ENCODE results near the gene PLEKHA8.

The PLEKHA8 gene

GRCh38 chr7:30169579-30169978, 141.4 kb downstream of the PLEKHA8 start:
- Histone ChIP-seq H3K9me2 (replicated peaks; ENCODE audit: control insufficient read depth, low read length) (no peaks in the 10 kb centered on the region), H4K20me1 (ENCODE audit: control insufficient read depth, insufficient read depth, low read depth, low read length) (no peaks in the 10 kb centered on the region), H3K9me3 (ENCODE audit: control insufficient read depth, insufficient read depth, low read length) (no peaks in the 10 kb centered on the region), H3K36me3 (ENCODE audit: control insufficient read depth, low read length) (no peaks in the 10 kb centered on the region), H3F3A (ENCODE audit: control insufficient read depth, insufficient read depth) (no peaks in the 10 kb centered on the region), H3K4me2 (ENCODE audit: low read length) (no peak overlapping the region), H3K27ac (ENCODE audit: low read depth, low read length) (no peak overlapping the region), H3K4me1 (ENCODE audit: control insufficient read depth, low read length) (peaks cover 11% of the 10 kb centered on the region), H3K79me2 (ENCODE audit: control insufficient read depth, low read length) (no peaks in the 10 kb centered on the region), H3K27me3 (ENCODE audit: control insufficient read depth, low read length) (no peaks in the 10 kb centered on the region; the same call in 1 of the 2 replicates), H3K4me3 (ENCODE audit: low read length) (no peak overlapping the region)
- TF ChIP-seq EZH2phosphoT487 (IDR thresholded peaks at IDR 0.05; ENCODE audit: borderline replicate concordance, low read length) (no peak), CTCF (IDR thresholded peaks at IDR 0.05; ENCODE audit: low read depth, low read length, poor library complexity, severe bottlenecking) (no peak)

- Histone ChIP-seq H3F3A (ENCODE audit: control insufficient read depth, insufficient read depth) (no peaks in the 10 kb centered on the region), H3K4me2 (ENCODE audit: low read length) (no peak overlapping the region), H3K4me3 (ENCODE audit: low read length) (no peak overlapping the region), H3K27ac (ENCODE audit: low read depth, low read length) (no peak overlapping the region), H3K79me2 (ENCODE audit: control insufficient read depth, low read length) (no peaks in the 10 kb centered on the region), H4K20me1 (ENCODE audit: control insufficient read depth, insufficient read depth, low read depth, low read length) (no peaks in the 10 kb centered on the region), H3K36me3 (ENCODE audit: control insufficient read depth, low read length) (no peaks in the 10 kb centered on the region), H3K9me2 (replicated peaks; ENCODE audit: control insufficient read depth, low read length) (no peaks in the 10 kb centered on the region), H3K9me3 (ENCODE audit: control insufficient read depth, insufficient read depth, low read length) (no peaks in the 10 kb centered on the region), H3K4me1 (ENCODE audit: control insufficient read depth, low read length) (peaks cover 2% of the 10 kb centered on the region), H3K27me3 (ENCODE audit: control insufficient read depth, low read length) (no peaks in the 10 kb centered on the region; the same call in 1 of the 2 replicates)
- TF ChIP-seq EZH2phosphoT487 (IDR thresholded peaks at IDR 0.05; ENCODE audit: borderline replicate concordance, low read length) = no peak
- no peak for TF ChIP-seq CTCF (IDR thresholded peaks at IDR 0.05; ENCODE audit: low read depth, low read length, poor library complexity, severe bottlenecking)
Measured at GRCh38 chr7:30170476-30171205, 142.4 kb downstream of the PLEKHA8 start.

GRCh38 chr7:30171766-30172447, 143.7 kb downstream of the PLEKHA8 start:
- Histone ChIP-seq H3K4me1 (ENCODE audit: control insufficient read depth, low read length) (peaks cover 14% of the 10 kb centered on the region), H3K9me3 (ENCODE audit: control insufficient read depth, insufficient read depth, low read length) (no peaks in the 10 kb centered on the region), H3F3A (ENCODE audit: control insufficient read depth, insufficient read depth) (no peaks in the 10 kb centered on the region), H3K9me2 (replicated peaks; ENCODE audit: control insufficient read depth, low read length) (no peaks in the 10 kb centered on the region), H3K27me3 (ENCODE audit: control insufficient read depth, low read length) (no peaks in the 10 kb centered on the region; the same call in 1 of the 2 replicates), H3K4me2 (ENCODE audit: low read length) (no peak overlapping the region), H3K4me3 (ENCODE audit: low read length) (no peak overlapping the region), H4K20me1 (ENCODE audit: control insufficient read depth, insufficient read depth, low read depth, low read length) (no peaks in the 10 kb centered on the region), H3K27ac (ENCODE audit: low read depth, low read length) (no peak overlapping the region), H3K36me3 (ENCODE audit: control insufficient read depth, low read length) (no peaks in the 10 kb centered on the region), H3K79me2 (ENCODE audit: control insufficient read depth, low read length) (no peaks in the 10 kb centered on the region)
- TF ChIP-seq CTCF (IDR thresholded peaks at IDR 0.05; ENCODE audit: low read depth, low read length, poor library complexity, severe bottlenecking) (no peak), EZH2phosphoT487 (IDR thresholded peaks at IDR 0.05; ENCODE audit: borderline replicate concordance, low read length) (no peak)

Measured in DOHH2 (cell line).